SK-N-DZ (cell line): ENCODE measurements around the gene RITA1.

Source experiments
- DNase-seq: peaks from one replicate; pipeline ENCODE4 v3.0.0-alpha.2; 2015; ENCODE audit warnings: low spot score

Gene RITA1

DNA sequence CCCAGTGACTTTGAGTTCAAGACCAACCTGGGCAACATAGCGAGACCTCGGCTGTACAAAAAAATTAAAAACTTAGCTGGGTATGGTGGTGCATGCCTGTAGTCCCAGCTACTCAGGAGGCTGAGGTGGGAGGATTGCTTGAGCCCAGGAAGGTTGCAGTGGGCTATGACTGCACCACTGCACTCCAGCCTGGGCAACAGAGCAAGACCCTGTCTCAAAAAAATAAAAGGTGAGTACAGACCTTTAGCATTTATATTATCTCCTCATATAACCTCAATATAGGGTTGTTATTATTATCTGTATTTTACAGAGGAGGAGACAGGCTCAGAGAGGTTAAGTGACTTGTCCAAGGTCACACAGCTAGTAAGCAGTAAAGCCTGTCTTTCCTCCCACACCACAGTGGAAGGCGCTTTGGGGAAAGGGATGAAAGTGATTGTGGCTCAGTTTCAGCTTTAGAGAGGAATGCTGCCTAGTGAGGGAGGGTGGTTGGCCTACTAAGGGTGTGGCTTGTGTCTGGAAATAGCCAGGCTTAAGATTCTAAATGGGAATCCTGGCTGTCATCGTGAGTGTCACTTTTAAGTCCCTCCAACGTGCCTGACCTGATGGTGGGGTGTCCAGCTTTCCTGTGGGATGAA lies 43.0 kb downstream of the RITA1 start:
- DNase-seq, result no peak

DNA sequence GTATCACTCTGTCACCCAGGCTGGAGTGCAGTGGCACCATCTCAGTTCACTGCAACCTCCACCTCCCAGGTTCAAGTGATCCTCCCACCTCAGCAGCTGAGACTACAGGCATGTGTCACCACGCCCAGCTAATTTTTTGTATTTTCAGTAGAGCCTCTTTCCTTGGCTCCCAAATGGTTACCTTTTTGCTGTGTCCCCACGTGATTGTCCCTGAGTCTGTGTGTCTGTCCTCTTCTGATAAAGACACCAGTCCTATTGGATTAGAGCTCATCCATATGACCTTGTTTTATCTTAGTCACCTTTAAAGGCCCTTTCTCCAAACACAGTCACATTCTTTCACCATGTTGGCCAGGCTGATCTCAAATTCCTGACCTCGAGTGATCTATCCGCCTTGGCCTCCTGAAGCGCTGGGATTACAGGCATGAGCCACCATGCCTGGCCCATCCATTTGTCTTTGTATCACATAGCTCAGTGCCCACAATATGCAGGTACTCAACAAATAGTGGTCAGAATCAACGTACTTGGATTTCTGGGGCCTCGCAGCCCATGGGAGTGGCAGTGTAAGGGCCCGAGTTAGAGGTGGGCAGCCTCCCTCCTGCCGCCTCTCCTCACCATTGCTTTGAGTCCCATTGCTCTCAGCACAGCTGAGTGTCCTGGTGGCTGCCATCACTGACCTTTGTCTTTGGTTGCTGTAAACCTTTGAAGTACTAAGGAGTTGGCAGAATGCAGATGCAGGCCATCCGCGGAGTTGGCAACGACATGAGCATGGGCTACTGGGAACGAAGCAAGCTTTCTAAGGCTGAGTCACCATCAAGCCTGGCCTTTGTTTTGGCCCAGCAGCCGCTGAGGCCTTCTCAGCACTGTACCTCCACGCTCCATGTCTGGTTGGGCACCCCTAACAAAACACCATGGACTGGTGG lies 45.1 kb downstream of the RITA1 start:
- no peak for DNase-seq

DNA sequence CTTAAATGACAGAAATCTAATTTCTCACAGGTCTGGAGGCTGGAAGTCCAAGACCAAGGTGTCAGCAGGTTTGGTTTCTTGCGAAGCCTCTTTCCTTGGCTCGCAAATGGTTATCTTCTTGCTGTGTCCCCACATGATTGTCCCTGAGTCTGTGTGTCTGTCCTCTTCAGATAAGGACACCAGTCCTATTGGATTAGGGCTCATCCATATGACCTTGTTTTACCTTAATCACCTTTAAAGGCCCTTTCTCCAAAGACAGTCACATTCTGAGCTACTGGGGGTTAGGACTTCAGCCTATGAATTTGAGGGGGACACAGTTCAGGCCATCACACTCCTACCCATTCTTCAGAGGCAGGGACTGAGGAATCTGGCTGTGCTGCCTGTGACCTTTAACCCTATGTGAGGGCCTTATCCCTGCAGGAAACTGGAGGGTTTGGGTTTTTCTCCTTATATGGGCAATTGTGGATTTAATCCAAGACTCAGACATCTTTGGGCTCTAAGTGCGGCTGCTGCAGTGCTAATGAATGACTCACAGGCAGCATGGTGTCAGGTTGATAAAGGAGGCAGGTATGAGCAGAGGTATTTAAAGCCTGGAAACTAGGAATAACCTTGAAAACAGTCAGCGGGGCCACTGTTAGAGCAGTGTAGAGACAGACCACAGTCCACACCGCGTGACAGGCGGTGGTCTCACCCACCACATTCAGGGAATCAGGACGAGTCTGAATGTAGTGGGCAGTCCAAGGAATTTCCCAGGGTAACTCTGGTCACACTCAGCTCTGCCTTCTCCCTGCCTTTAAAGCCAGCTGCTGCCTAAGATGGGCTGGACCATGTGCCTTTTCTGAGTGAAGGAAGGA lies 45.9 kb downstream of the RITA1 start:
- no peak for DNase-seq

DNA sequence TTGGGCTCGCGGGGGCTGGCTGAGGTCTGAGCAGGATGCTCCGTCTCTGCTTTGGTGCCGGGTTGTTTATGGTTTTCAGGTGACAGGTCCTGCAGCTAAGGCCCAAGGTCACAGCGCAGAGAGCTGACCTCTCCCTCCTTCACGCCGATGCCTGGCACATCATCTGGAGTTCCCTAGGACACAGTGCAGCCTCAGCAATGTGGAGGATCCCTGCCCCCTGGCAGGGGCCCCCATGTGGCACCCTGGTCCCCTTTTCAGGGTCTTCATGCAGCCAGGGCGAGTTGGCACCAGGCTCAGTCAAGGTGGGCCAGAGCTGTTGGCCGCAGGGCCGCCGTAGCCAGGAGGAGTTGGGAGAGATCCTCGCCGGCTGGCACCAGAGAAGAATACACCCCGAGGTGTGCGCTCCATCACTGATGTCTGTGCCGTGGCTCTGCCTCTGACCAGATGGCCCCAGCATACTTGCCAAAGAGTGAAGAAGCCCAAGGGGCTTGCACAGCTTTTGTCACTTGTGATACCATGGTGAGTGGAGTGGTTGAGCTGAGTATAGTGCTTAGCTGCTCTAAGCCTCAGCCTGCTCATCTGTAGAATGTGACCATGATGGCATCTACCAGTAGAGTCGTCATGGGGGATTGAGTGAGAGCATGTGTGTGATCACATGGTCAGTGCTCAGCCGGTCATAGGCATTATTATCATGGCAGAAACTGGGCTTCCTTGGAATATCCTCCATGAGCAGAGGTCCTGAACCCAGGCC lies 46.7 kb downstream of the RITA1 start:
- no peak for DNase-seq

DNA sequence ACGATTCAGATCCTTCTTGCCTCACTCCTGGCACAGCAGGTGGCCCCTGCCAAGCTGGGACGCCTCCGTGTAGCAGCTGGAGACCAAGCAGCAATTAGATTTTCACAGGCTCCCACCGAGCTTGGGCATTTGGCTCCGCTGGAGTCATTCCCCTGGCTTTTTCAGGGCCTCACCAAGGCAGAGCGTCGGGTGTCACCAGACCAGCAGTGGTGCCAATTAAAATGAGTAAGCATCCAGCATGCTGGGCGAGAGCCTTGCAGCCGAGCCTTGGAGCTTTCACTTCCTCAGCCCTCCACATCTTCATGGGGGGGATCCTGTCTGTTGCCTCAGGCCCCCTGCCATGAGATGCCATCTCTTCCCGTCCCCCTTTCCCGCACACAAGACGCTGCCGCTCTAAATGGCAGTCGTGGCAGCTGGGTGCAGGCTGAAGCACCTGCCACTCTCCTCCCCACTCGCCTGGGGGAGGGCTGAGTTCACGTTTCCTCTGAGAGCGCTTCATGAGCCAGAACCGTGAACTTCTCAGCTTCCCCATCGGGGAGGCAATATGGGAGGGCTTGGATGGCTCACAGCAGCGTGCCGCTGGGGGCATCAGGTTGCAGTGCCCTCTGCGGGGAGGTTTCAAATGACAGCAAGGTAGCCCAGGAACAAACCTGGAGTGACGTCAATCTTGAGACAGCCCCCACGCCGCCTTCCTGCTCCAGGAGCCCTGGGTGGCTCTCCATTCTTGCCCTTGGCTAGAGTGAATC lies 47.5 kb downstream of the RITA1 start:
- DNase-seq, result no peak

DNA sequence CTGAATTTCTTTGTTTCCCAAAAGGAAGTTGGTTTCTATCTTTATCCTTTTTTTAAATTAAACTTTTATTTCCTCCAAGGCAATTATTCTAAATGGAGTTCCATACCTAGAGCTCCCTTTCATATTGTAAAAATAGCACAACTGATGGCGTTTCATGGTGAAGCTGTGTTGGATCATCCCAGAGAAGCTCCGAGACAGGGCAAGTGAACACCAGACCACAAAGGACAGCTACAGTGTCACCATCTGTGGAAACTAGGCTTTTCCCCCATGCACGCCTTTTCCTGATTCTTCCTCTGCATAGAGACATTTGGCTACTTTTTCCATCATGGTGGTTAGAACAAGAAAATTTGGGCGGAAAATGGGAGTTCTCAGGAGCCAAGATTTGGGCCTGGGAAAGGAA lies 48.4 kb downstream of the RITA1 start:
- no peak for DNase-seq

DNA sequence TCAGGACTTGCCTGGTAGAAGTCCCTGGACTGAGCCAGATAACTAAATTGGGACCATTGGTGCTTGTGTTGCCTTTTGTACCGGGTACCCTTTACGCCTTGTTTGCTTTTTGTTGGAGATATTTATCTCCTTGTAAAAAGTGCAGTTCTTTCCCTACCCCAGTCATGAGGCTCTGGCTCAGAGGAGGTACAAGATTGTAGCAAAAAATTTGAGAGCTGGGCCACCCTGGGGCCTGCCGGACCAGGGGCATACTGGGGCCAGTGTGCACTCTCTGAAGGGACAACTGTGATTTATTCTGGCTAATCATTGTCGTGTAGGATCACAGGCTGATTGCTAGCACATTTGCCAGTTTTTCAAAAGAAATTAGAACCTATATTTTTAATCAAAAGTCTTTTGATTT lies 49.0 kb downstream of the RITA1 start:
- no peak for DNase-seq

DNA sequence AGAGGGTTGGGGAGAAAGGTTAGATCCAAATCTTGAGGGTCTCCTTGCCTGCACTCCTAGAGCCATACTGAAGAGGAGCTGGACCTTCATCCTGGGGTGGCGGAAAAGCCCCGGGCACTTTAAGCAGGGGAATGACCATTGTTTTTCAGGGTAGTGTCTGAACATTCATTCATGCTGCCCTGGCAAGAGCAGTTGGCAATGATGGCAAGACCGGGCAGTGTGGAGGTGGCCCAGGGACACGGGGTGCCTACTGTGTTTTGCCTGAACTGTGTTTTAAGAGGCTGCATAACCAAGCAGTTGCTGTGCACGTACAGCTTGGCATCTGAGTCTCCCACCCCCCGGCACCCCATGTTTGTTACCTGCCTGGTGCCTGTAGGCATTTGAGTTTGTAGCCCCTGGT lies 50.5 kb downstream of the RITA1 start:
- DNase-seq, result no peak

DNA sequence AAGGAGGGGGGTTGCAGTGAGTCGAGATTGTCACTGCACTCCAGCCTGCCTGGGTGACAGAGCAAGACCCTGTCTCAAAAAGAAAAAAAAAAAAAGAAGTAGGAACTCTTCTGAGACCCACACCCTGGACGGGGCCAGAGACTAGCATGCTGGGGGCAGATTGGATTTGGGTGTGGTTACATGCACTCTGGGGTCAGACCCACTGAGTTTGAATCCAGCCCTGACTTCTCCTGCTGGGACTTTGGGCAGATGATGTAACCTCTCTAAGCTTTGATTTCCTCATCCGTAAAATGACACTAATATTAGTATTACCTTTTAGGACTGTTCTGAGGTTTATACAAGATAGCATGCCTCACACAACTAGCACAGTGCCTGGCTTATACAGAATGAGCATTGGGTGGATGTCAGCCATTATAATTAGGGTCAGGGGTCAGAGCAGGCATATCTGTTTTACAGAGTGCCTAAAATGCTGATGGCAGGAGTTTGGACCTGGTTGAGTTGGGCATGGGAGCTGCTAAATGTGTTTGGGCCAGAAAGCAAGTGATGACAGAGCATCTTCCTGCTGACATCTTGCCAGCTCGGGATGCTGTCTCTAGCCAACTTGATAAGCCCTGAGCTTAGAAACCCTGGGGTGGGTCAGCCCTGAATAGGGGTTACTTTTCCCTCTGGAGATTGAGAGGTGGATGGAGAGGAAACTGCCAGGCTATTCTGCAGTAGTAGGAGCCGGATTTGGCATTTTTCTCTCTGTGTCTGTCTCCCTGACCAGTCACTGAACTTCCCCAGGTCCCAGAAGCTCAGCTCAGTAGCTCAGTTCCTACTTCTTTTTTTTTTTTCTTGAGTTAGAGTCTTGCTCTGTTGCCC lies 51.2 kb downstream of the RITA1 start:
- no peak for DNase-seq

DNA sequence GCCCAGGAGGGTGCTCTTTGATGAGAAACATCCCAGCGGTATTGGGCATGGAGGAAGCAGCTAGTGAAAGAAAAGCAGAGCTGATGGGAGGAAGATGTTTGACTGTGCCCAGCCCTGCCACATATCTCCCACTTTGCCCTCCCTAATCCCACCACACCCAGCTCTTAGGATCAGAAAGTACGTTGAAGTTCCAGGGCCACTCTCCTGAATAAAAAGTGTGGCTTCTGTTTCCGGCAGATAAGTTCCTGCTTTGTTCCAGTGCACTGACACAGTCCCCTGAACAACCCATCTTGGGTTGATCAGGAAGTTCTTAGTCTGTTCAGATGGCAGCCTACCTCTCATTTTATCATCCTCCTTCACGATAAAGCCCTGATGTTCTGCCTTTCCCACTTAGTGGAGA lies 52.2 kb downstream of the RITA1 start:
- DNase-seq, result no peak

DNA sequence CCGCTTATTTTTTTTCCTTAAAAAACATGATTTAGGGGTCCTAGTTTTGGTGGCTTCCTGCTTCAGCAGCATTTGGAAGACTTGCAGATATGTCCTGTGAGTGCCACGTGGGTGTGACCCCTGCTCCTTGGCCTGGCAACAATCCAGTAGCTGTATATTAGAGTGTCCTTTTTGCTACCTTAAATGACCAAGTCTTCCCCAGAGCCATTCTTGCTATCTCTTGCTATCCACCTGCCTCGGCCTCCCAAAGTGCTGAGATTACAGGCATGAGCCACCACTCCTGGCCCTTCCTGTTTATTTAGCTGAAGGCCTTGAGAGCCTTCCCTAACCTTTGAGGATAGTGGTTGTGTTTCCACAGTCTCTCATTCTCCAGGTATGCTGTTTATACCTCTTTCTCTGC lies 52.8 kb downstream of the RITA1 start:
- no peak for DNase-seq

DNA sequence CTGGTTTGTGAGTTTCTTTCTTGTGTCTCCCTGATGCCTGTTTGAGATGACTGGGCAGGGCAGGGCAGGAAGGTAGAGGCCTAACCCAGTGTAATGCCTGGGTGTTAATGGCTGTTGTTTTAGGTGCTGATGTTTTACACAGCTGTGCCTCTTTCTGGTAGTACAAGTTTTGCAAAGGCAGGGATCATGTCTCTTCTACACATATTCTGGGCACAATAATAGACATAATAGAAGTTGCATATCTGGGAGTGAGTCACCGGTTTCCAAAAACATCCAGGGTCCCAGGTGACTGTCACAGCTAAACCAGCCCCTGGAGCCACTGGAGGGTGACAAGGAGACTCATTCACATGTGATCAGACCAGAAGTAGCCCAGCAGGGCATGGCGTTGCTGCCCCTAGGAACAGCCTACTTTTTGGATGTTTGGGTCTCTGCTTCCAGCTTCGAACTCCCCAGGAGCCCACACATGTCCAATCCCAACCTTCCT lies 53.8 kb downstream of the RITA1 start:
- no peak for DNase-seq

DNA sequence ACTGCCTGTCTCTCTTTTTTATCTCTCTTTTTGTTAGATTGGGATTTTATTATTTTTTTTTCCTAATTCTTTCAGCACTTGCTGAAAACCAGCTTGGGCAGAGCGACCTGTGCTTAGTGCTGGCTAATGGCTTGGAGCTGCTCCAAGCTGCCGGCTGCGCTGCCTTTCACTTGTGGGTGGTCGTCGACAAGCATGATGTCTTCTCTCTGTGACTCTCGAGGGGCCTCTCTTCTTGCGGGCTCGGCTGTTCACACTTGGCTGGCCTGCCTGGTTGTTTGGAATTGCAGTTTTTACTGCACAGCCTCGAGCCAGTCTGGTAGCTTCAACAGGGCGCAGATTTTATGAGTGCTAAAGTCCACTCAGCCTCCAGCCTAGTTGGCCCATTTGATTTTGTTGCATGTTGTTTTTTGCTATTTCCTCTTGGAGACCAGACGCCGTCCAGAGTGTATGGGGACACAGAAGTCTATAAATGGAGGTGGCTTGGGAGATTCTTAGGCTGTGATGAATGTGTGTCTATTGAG lies 54.4 kb downstream of the RITA1 start:
- DNase-seq, result no peak

DNA sequence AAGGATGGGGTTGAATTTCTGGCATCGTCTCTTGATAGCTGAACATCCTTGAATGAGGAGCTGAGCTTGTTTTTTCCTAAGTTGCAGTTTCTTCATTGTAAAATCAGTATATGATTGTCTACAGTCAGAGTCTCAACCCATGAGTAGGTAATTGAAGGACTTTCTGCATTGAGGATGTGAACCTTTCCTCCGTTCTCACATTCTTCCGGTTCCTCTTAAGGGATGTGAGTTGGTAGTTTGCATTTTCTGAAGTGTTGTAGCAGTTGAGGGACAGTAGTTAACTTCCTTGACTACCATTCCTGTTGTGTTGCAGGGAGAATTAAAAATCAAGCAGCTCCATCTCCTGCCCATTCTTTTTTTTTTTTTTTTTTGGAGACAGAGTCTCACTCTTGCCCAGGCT lies 54.9 kb downstream of the RITA1 start:
- no peak for DNase-seq

DNA sequence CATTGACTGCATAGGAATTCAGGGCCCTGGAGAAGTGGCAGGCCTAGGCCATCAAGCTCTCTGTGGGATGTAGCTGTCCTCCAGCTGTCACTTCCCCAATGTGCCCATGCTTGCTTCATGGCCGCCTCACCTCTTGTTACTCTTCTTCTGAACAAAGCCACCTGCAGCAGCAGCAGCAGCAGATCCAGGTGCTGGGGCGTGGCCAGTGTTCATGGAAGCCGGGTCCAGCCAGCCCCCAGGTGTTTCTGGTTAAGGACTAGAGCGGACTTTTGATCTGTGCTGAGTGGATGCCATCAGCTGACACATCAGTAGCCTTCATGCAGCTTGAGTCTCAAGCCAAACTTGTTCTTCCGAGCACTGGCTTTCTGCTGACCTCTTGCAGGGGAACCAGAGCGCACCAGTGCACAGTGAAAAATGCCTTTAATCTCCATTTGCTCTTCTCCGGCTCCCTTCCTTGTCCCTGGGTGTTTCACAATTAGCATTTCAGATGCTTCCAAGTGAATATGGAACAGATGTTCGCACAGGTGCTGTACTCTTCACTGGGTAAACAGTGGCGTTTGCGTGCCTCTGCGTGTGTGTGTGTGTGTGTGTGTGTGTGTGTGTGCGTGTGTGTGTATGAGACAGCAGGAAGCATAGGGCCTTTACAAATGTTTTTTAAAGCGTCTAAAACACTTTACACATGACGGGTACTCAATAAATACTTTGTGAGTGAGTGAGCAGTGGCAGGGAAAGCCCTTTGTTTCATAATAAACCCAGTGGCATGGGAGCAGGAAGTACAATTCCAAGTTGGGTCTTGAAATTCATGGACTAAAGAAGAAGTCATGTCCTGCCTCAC lies 55.9 kb downstream of the RITA1 start:
- no peak for DNase-seq
